CD14-positive monocyte (primary cell): Measurements from ENCODE around the gene SKOR1. TPM values are rescaled to one million over a fixed set of nuclear protein-coding genes. Genes with fewer than 3 reads are reported as not detected.
A peak's percentile ranks its signal among the peaks of the same experiment; 100 is the strongest.

Experiments used
- DNase-seq, 3 donors: peaks; one replicate each; pipeline ENCODE4 v3.0.0-alpha.2; 2011 to 2022
- H2AFZ ChIP-seq: 2 replicates; pipeline ENCODE4 v1.6.0; 2012; ENCODE audit warnings: mild to moderate bottlenecking, low read depth, low read length, inconsistent platforms; ENCODE audit not compliant: insufficient read depth, poor library complexity, severe bottlenecking
- H3K27ac ChIP-seq, 2 donors: 1 replicate in 1 of 2; 2 replicates in 1 of 2; pipeline ENCODE4 v1.5.1; 2012 to 2013; ENCODE audit warnings: low read length in 2 of 2, control low read depth in 1 of 2, inconsistent platforms in 1 of 2, low read depth in 1 of 2, mild to moderate bottlenecking in 1 of 2
- H3K27me3 ChIP-seq, 2 donors: one replicate each; pipeline versions ENCODE4 v1.6.0 to v1.6.1; 2011 to 2013; ENCODE audit warnings: low read length in 2 of 2; ENCODE audit not compliant: control insufficient read depth in 2 of 2, insufficient read depth in 2 of 2
- H3K36me3 ChIP-seq, 2 donors: replicated peaks in 1 of 2; 1 replicate in 1 of 2; 2 replicates in 1 of 2; pipeline versions ENCODE4 v1.5.1 to v1.6.1; 2012 to 2013; ENCODE audit warnings: low read length in 2 of 2, control low read depth in 1 of 2, inconsistent platforms in 1 of 2, mild to moderate bottlenecking in 1 of 2; ENCODE audit not compliant: insufficient read depth in 2 of 2, control insufficient read depth in 1 of 2
- H3K4me1 ChIP-seq, 2 donors: 1 replicate in 1 of 2; 2 replicates in 1 of 2; pipeline versions ENCODE4 v1.5.1 to v1.6.1; 2012 to 2013; ENCODE audit warnings: low read length in 2 of 2, control low read depth in 1 of 2, inconsistent platforms in 1 of 2, mild to moderate bottlenecking in 1 of 2, moderate library complexity in 1 of 2; ENCODE audit not compliant: insufficient read depth in 2 of 2, control insufficient read depth in 1 of 2
- H3K4me2 ChIP-seq: replicated peaks from 2 replicates; pipeline ENCODE3; 2012; ENCODE audit warnings: low read length, moderate library complexity, mild to moderate bottlenecking; ENCODE audit not compliant: poor library complexity, severe bottlenecking; ENCODE audit errors: extremely low read depth
- H3K4me3 ChIP-seq, 3 experiments: fragments of 200-600 bp in 1 of 3; sonication (generic) in 1 of 3; replicated peaks in 1 of 3; 1 replicate in 2 of 3; 2 replicates in 1 of 3; pipeline ENCODE4 v1.5.1; 2011 to 2013; ENCODE audit warnings: low read length in 3 of 3, mild to moderate bottlenecking in 3 of 3, control low read depth in 2 of 3, low read depth in 2 of 3, inconsistent platforms in 1 of 3, moderate library complexity in 1 of 3
- H3K79me2 ChIP-seq: 2 replicates; pipeline ENCODE4 v1.6.0; 2012; ENCODE audit warnings: mild to moderate bottlenecking, control low read depth, inconsistent platforms, low read length, moderate library complexity; ENCODE audit not compliant: insufficient read depth
- H3K9ac ChIP-seq: 2 replicates; pipeline ENCODE4 v1.6.0; 2017; ENCODE audit warnings: low read length, mild to moderate bottlenecking; ENCODE audit not compliant: insufficient read depth, poor library complexity, severe bottlenecking
- H3K9me3 ChIP-seq, 2 donors: replicated peaks in 1 of 2; 1 replicate in 1 of 2; 2 replicates in 1 of 2; pipeline versions ENCODE4 v1.5.1 to v1.6.1; 2012 to 2013; ENCODE audit warnings: low read length in 2 of 2, control low read depth in 1 of 2; ENCODE audit not compliant: control insufficient read depth in 1 of 2, insufficient read depth in 1 of 2
- H4K20me1 ChIP-seq: 2 replicates; pipeline ENCODE4 v1.6.0; 2012; ENCODE audit warnings: mild to moderate bottlenecking, low read length, control low read depth, moderate library complexity; ENCODE audit not compliant: insufficient read depth
- H3K27ac Mint-ChIP-seq, 7 donors: one replicate each; pipeline ENCODE4 v1.8.0; 2020; ENCODE audit warnings: mild to moderate bottlenecking in 7 of 7, mixed read lengths in 7 of 7, moderate library complexity in 6 of 7, inconsistent platforms in 2 of 7
- H3K27me3 Mint-ChIP-seq, 3 donors: one replicate each; pipeline ENCODE4 v1.8.0; 2021 to 2022; ENCODE audit warnings: low read depth in 3 of 3, mild to moderate bottlenecking in 3 of 3, mixed read lengths in 3 of 3, moderate library complexity in 3 of 3, inconsistent platforms in 1 of 3
- H3K36me3 Mint-ChIP-seq, 2 donors: one replicate each; pipeline ENCODE4 v1.8.0; 2020; ENCODE audit warnings: mixed read lengths in 2 of 2, inconsistent platforms in 1 of 2, mild to moderate bottlenecking in 1 of 2
- H3K4me1 Mint-ChIP-seq: one replicate; pipeline ENCODE4 v1.8.0; 2020; ENCODE audit warnings: mild to moderate bottlenecking, mixed read lengths
- H3K4me3 Mint-ChIP-seq, 2 donors: one replicate each; pipeline ENCODE4 v1.8.0; 2020; ENCODE audit warnings: mild to moderate bottlenecking in 2 of 2, mixed read lengths in 2 of 2, moderate library complexity in 1 of 2
- H3K9me3 Mint-ChIP-seq, 7 donors: one replicate each; pipeline ENCODE4 v1.8.0; 2020 to 2022; ENCODE audit warnings: mixed read lengths in 7 of 7, mild to moderate bottlenecking in 6 of 7, moderate library complexity in 6 of 7, inconsistent platforms in 2 of 7
- CTCF ChIP-seq: fragments of 200-600 bp; IDR thresholded peaks from one replicate; pipeline ENCODE4 v1.8.0; 2022; ENCODE audit warnings: antibody characterized with exemption, mild to moderate bottlenecking
- whole genome bisulfite sequencing: methylation state at CpG from one replicate; pipeline ENCODE4 v1.1.5; 2013; ENCODE audit warnings: missing lambda C conversion rate; ENCODE audit not compliant: insufficient coverage; 5-methylcytosine and 5-hydroxymethylcytosine counted together
- intact Hi-C, 2 donors: fragments of 100-400 bp; cut with micrococcal nuclease; formaldehyde crosslinking; loops; one replicate each; pipeline versions ENCODE4 v1.15.0 to v1.15.1; 2023
- polyA plus RNA-seq, 3 donors: library from polyadenylated mRNA; depleted of rRNA in 1 of 3; unstranded in 2 of 3; stranded (reverse) in 1 of 3; fragments of 300-500 nt in 2 of 3; fragments of >200 nt in 1 of 3; fragmentation: Illumina TruSeq in 2 of 3; gene quantifications; 1 replicate in 2 of 3; 2 replicates in 1 of 3; pipeline ENCODE4 v1.2.3, GENCODE V29; 2012 to 2021

Gene SKOR1
- polyA plus RNA-seq, 3 donors: 0.23 TPM; not detected in 2

- TF ChIP-seq CTCF: no peak
- Histone ChIP-seq H2AFZ (peak overlapping the region; percentile 27), H3K36me3 (peaks cover 0 to 9% of the 10 kb centered on the region in 2 donors), H3K4me2 (peak overlapping the region; percentile 51), H3K9ac (peak overlapping the region; percentile 22), H3K4me1 (peaks cover 26 to 29% of the 10 kb centered on the region in 2 donors), H3K27ac (peak overlapping the region in 1 of 2 donors; percentile 5), H4K20me1 (no peaks in the 10 kb centered on the region), H3K4me3 (peak overlapping the region in 1 of 3 experiments; percentile 45), H3K9me3 (no peaks in the 10 kb centered on the region), H3K79me2 (no peaks in the 10 kb centered on the region), H3K27me3 (no peaks in the 10 kb centered on the region)
- Mint-ChIP-seq H3K27me3 (peaks cover 0 to 1% (median 0%) of the 10 kb centered on the region in 3 donors), H3K36me3 (peaks cover 13 to 23% of the 10 kb centered on the region in 2 donors), H3K4me1 (peaks cover 38% of the 10 kb centered on the region), H3K4me3 (peak overlapping the region; percentile 45 to 84), H3K27ac (peak overlapping the region; percentile 6 to 87 (median 76)), H3K9me3 (no peaks in the 10 kb centered on the region)
- intact Hi-C loops: no loop called here
- DNase-seq: peak; percentile 29 to 51 (median 49)
- WGBS: 0% methylated on average over 1 of the region's 6 CpGs
These were observed 45.7 kb upstream of the SKOR1 start for GRCh38 chr15:67779549-67780111.

- no peaks in the 10 kb centered on the region for H3K27me3 ChIP-seq
- H3K4me1 ChIP-seq: peaks cover 26 to 31% of the 10 kb centered on the region in 2 donors
- no peaks in the 10 kb centered on the region for H3K9me3 ChIP-seq
- intact Hi-C loops: no loop called here
- no peaks in the 10 kb centered on the region for H4K20me1 ChIP-seq
- H3K27ac Mint-ChIP-seq: peak overlapping the region in 1 of 7 donors; percentile 30
- WGBS: 100% methylated on average over 1 of the region's 3 CpGs
- no peak overlapping the region for H2AFZ ChIP-seq
- no peaks in the 10 kb centered on the region for H3K36me3 ChIP-seq
- no peak for TF ChIP-seq CTCF
- H3K79me2 ChIP-seq: no peaks in the 10 kb centered on the region
- no peak overlapping the region for H3K9ac ChIP-seq
- peaks cover 0 to 1% (median 0%) of the 10 kb centered on the region in 3 donors for H3K27me3 Mint-ChIP-seq
- no peak overlapping the region for H3K4me3 ChIP-seq
- no peak overlapping the region for H3K4me2 ChIP-seq
- H3K9me3 Mint-ChIP-seq: no peaks in the 10 kb centered on the region
- H3K4me1 Mint-ChIP-seq: peaks cover 42% of the 10 kb centered on the region
- no peak overlapping the region for H3K4me3 Mint-ChIP-seq
- DNase-seq: no peak
- H3K27ac ChIP-seq: no peak overlapping the region
- peaks cover 8 to 24% of the 10 kb centered on the region in 2 donors for H3K36me3 Mint-ChIP-seq
These were observed 44.2 kb upstream of the SKOR1 start for GRCh38 chr15:67781061-67781460.
